Esophagus muscularis mucosa (tissue), 4 donors: ENCODE results near the gene CXXC5.

Source experiments
- EP300 ChIP-seq: sonication (generic); formaldehyde crosslinking; IDR thresholded peaks from one replicate; pipeline ENCODE4 v1.6.1; 2017; ENCODE audit warnings: antibody characterized with exemption
- POLR2A ChIP-seq: fragments of 450-650 bp; IDR thresholded peaks from one replicate; pipeline ENCODE4 v1.6.1; 2017; ENCODE audit warnings: antibody characterized with exemption, moderate library complexity, mild to moderate bottlenecking, low read depth
- POLR2AphosphoS5 ChIP-seq, 2 donors: sonication (generic); formaldehyde crosslinking; IDR thresholded peaks; one replicate each; pipeline ENCODE4 v1.6.1; 2017; ENCODE audit warnings: antibody characterized with exemption in 2 of 2
- TF ChIP-seq, protein P1 (sequence below), 3 experiments: fragments of 200-600 bp in 2 of 3; fragments of 450-650 bp in 1 of 3; sonication (generic) in 2 of 3; IDR thresholded peaks; one replicate each; pipeline ENCODE4 v1.5.1; 2017 to 2019; ENCODE audit warnings: antibody characterized with exemption in 3 of 3, mild to moderate bottlenecking in 2 of 3, moderate library complexity in 1 of 3

DNA sequence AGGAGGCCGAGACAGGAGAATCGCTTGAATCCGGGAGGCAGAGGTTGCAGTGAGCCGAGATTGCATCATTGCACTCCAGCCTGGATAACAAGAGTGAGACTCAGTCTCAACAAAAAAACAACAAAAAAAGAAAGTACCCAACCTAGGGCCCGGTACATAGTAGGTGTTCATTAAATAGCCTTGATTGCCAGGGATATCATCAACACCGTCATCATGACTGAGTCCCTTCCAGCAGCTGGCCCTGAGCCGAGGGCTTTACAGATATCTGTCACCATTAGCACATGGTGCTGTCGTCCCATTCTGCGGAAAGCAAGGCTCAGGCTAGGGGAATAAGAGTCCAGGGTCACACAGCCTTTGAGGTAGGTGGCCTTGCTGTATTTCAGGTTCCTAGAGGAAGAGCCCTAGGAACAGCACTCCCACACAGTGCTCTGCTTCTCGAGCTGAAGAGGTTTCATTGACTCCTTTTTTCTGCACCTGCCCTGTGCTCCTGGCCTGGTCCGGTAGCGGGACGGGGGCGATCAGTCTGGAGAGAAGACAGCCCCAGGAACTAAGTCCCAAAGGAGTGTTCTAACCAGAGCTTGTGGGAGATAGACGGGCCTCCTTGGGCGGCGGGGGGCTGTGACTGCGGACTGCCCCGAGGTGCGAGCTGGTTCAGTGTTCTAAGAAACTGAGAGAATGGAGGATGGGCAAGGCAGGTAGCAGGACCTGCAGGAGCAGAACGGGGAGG, 48.2 kb downstream of the CXXC5 start:
- TF ChIP-seq POLR2A: no peak
- TF ChIP-seq EP300: no peak
- TF ChIP-seq, protein P1, sequence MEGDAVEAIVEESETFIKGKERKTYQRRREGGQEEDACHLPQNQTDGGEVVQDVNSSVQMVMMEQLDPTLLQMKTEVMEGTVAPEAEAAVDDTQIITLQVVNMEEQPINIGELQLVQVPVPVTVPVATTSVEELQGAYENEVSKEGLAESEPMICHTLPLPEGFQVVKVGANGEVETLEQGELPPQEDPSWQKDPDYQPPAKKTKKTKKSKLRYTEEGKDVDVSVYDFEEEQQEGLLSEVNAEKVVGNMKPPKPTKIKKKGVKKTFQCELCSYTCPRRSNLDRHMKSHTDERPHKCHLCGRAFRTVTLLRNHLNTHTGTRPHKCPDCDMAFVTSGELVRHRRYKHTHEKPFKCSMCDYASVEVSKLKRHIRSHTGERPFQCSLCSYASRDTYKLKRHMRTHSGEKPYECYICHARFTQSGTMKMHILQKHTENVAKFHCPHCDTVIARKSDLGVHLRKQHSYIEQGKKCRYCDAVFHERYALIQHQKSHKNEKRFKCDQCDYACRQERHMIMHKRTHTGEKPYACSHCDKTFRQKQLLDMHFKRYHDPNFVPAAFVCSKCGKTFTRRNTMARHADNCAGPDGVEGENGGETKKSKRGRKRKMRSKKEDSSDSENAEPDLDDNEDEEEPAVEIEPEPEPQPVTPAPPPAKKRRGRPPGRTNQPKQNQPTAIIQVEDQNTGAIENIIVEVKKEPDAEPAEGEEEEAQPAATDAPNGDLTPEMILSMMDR (IDR thresholded peaks at IDR 0.05): no peak
- TF ChIP-seq POLR2AphosphoS5 (IDR thresholded peaks at IDR 0.05): no peak
